Thyroid gland (tissue), 4 donors: ENCODE data around the gene SCN11A. TPM values are rescaled to one million over a fixed set of nuclear protein-coding genes. Genes with fewer than 3 reads are reported as not detected.
"Not testable (repeated sequence)": the region's sequence is repeated elsewhere in the genome, so short reads cannot be mapped to it uniquely, and the experiment has no call there.

Source experiments
- DNase-seq, 2 donors: peaks; one replicate each; pipeline ENCODE4 v3.0.0-alpha.2; 2019
- H3K27ac ChIP-seq, 3 donors: fragments of 200-600 bp; sonication (generic); 1 replicate in 2 of 3; 2 replicates in 1 of 3; pipeline ENCODE4 v1.5.1; 2016 to 2019; ENCODE audit warnings: mild to moderate bottlenecking in 1 of 3, moderate library complexity in 1 of 3
- H3K27me3 ChIP-seq: fragments of 200-600 bp; sonication (generic); one replicate; pipeline ENCODE4 v1.5.1; 2019
- H3K36me3 ChIP-seq, 2 donors: fragments of 200-600 bp; sonication (generic); one replicate each; pipeline ENCODE4 v1.5.1; 2016 to 2019
- H3K4me1 ChIP-seq, 2 donors: fragments of 200-600 bp; sonication (generic); one replicate each; pipeline ENCODE4 v1.5.1; 2017 to 2019
- H3K4me3 ChIP-seq, 3 donors: fragments of 200-600 bp; sonication (generic); replicated peaks in 1 of 3; 1 replicate in 2 of 3; 2 replicates in 1 of 3; pipeline ENCODE4 v1.5.1; 2016; ENCODE audit warnings: mild to moderate bottlenecking in 1 of 3
- H3K9me3 ChIP-seq: fragments of 200-600 bp; sonication (generic); one replicate; pipeline ENCODE4 v1.5.1; 2017
- POLR2A ChIP-seq, 2 donors: fragments of 450-650 bp; IDR thresholded peaks; one replicate each; pipeline ENCODE4 v1.6.1; 2017; ENCODE audit warnings: antibody characterized with exemption in 2 of 2, mild to moderate bottlenecking in 2 of 2, moderate library complexity in 1 of 2
- WGBS, 2 donors: methylation state at CpG; one replicate each; pipeline ENCODE4 v1.1.5; 2017; 5-methylcytosine and 5-hydroxymethylcytosine counted together
- intact Hi-C: fragments of 100-400 bp; cut with DNase I; formaldehyde crosslinking; loops from one replicate; pipeline ENCODE4 v1.15.1; 2023
- total RNA-seq, 4 donors: library from RNA; depleted of rRNA; stranded (reverse); fragments of >200 nt; gene quantifications; one replicate each; pipeline ENCODE4 v1.2.3, GENCODE V29; 2016
- TF ChIP-seq, protein P1 (sequence below), 6 experiments: fragments of 200-600 bp in 3 of 6; fragments of 450-650 bp in 3 of 6; sonication (generic) in 3 of 6; IDR thresholded peaks; one replicate each; pipeline ENCODE4 v1.5.1; 2016 to 2019; ENCODE audit warnings: antibody characterized with exemption in 6 of 6, mild to moderate bottlenecking in 2 of 6, inconsistent platforms in 1 of 6, moderate library complexity in 1 of 6

SCN11A gene
- total RNA-seq, 4 donors from 2014 or later: 0.13 to 0.33 (median 0.14) TPM

DNA sequence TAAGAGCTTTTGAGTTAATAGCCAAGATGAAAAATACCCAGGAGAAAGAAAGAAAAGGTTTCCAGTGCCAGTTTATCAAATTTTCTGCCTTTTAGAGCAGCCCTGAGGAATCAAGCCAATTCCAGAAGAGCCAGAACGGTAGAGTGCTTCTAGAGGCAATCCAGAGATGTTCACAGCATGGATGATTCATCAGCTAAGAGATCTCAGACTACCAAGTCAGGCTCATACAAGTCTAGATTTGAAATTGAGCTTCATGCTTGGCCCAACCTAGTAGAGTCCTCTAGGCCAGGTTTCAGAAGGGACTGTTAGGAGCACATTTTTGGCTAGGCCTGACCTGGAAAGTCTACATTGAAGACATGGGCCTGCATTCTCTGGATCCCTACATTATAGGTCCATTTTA is 15.5 kb upstream of the SCN11A start:
- no peaks in the 10 kb centered on the region for H3K9me3 ChIP-seq
- intact Hi-C loops: no loop called here
- peak; percentile 25 to 32 for DNase-seq
- TF ChIP-seq POLR2A (IDR thresholded peaks at IDR 0.05): no peak
- TF ChIP-seq, protein P1, sequence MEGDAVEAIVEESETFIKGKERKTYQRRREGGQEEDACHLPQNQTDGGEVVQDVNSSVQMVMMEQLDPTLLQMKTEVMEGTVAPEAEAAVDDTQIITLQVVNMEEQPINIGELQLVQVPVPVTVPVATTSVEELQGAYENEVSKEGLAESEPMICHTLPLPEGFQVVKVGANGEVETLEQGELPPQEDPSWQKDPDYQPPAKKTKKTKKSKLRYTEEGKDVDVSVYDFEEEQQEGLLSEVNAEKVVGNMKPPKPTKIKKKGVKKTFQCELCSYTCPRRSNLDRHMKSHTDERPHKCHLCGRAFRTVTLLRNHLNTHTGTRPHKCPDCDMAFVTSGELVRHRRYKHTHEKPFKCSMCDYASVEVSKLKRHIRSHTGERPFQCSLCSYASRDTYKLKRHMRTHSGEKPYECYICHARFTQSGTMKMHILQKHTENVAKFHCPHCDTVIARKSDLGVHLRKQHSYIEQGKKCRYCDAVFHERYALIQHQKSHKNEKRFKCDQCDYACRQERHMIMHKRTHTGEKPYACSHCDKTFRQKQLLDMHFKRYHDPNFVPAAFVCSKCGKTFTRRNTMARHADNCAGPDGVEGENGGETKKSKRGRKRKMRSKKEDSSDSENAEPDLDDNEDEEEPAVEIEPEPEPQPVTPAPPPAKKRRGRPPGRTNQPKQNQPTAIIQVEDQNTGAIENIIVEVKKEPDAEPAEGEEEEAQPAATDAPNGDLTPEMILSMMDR (IDR thresholded peaks at IDR 0.05): no peak
- peaks cover 46 to 52% of the 10 kb centered on the region in 2 donors for H3K4me1 ChIP-seq
- WGBS, 2 donors: 15 to 21% methylated on average over 1 of the region's 1 CpG
- peaks cover 5% of the 10 kb centered on the region in 2 donors for H3K36me3 ChIP-seq
- H3K27me3 ChIP-seq: no peaks in the 10 kb centered on the region
- peak overlapping the region; percentile 31 to 57 (median 33) for H3K27ac ChIP-seq
- H3K4me3 ChIP-seq: no peak overlapping the region

DNA sequence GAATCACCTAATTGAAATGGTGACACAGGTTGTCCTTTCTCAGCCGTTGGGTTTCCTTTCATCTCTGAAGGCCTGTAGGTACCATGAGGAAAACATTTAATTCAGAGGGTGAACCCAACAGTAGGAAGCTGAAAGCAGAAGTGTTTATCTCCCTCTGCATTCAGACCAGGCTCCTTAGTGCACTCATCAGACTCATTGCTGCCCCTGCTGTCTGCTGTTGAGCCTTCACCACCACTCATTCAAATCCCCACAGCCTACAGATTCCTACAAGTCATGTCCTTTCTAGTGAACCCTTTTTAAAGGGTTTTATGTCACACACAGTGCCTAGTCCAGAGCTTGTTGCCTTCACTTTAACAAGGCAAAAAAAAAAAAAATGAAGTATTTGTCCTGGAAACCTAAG is 13.5 kb upstream of the SCN11A start:
- Histone ChIP-seq H3K9me3 (no peaks in the 10 kb centered on the region), H3K4me1 (peaks cover 50 to 57% of the 10 kb centered on the region in 2 donors), H3K27ac (peak overlapping the region; percentile 48 to 84 (median 77)), H3K27me3 (no peaks in the 10 kb centered on the region), H3K36me3 (peaks cover 5% of the 10 kb centered on the region in 2 donors), H3K4me3 (no peak overlapping the region)
- DNase-seq: peak; percentile 6 to 21
- TF ChIP-seq POLR2A (IDR thresholded peaks at IDR 0.05): no peak
- TF ChIP-seq, protein P1 (IDR thresholded peaks at IDR 0.05): peak in 3 of 6 experiments; percentile 26 to 36 (median 28)
- intact Hi-C loops: no loop called here
- 10 to 14% methylated on average over 1 of the region's 1 CpG for WGBS, 2 donors

DNA sequence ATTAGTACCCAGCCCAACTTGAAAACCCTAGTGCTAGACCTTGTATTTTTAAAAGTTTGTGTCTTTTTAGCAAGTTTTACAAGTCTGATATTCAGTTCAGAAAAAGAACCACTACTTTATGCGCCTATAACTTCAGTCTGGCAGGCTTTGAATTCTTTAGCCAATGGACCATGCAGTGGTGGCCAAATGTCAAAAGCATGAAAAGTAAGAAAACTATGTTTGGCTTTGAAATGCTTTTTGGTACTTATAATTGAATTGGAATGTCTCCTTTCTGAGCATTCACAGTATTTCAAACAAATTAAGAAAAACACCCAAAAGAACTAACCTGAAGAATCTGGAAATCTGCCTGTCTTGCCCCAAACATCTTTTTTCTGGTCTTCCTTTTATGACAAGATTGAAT is 12.9 kb upstream of the SCN11A start:
- WGBS, 2 donors: 43 to 58% methylated on average over 1 of the region's 1 CpG
- Histone ChIP-seq H3K4me1 (peaks cover 54 to 61% of the 10 kb centered on the region in 2 donors), H3K27me3 (no peaks in the 10 kb centered on the region), H3K9me3 (no peaks in the 10 kb centered on the region), H3K4me3 (no peak overlapping the region), H3K36me3 (peaks cover 5% of the 10 kb centered on the region in 2 donors), H3K27ac (peak overlapping the region; percentile 48 to 84 (median 77))
- intact Hi-C loops: no loop called here
- peak; percentile 42 to 62 for DNase-seq
- TF ChIP-seq POLR2A (IDR thresholded peaks at IDR 0.05): no peak
- TF ChIP-seq, protein P1 (IDR thresholded peaks at IDR 0.05): no peak

- Histone ChIP-seq H3K36me3 (no peaks in the 10 kb centered on the region), H3K4me3 (no peak overlapping the region), H3K27me3 (no peaks in the 10 kb centered on the region), H3K27ac (no peak overlapping the region), H3K4me1 (peaks cover 66 to 74% of the 10 kb centered on the region in 2 donors), H3K9me3 (no peaks in the 10 kb centered on the region)
- no peak for DNase-seq
- WGBS, 2 donors: 95% methylated on average over 3 of the region's 3 CpGs
- intact Hi-C loops: no loop called here
- no peak for TF ChIP-seq POLR2A (IDR thresholded peaks at IDR 0.05)
- TF ChIP-seq, protein P1 (IDR thresholded peaks at IDR 0.05): no peak
These were observed 11.4 kb upstream of the SCN11A start for GRCh38 chr3:39063143-39063542.

GRCh38 chr3:39062180-39062579 is 10.4 kb upstream of the SCN11A start:
- Histone ChIP-seq H3K4me3 (no peak overlapping the region), H3K36me3 (no peaks in the 10 kb centered on the region), H3K27ac (no peak overlapping the region), H3K9me3 (no peaks in the 10 kb centered on the region), H3K27me3 (no peaks in the 10 kb centered on the region), H3K4me1 (peaks cover 60 to 68% of the 10 kb centered on the region in 2 donors)
- intact Hi-C loops: no loop called here
- TF ChIP-seq POLR2A (IDR thresholded peaks at IDR 0.05): no peak
- TF ChIP-seq, protein P1 (IDR thresholded peaks at IDR 0.05): no peak
- DNase-seq: no peak
- WGBS, 2 donors: 71% methylated on average over 1 of the region's 1 CpG

DNA sequence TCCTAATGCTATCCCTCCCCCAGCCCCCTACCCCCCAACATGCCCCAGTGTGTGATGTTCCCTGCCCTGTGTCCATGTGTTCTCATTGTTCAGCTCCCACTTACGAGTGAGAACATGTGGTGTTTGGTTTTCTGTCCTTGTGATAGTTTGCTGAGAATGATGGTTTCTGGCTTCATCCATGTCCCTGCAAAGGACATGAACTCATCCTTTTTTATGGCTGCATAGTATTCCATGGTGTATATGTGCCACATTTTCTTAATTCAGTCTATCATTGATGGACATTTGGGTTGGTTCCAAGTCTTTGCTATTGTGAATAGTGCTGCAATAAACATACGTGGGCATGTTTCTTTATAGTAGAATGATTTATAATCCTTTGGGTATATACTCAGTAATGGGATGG is 9.5 kb upstream of the SCN11A start:
- peaks cover 60 to 67% of the 10 kb centered on the region in 2 donors for H3K4me1 ChIP-seq
- H3K9me3 ChIP-seq, H3K27ac ChIP-seq, DNase-seq, intact Hi-C loops, H3K27me3 ChIP-seq, H3K4me3 ChIP-seq, H3K36me3 ChIP-seq: not testable (repeated sequence)
- 98 to 99% methylated on average over 2 of the region's 2 CpGs for WGBS, 2 donors
